ENCODE data around the gene HOTAIR.

HOTAIR gene

DNA sequence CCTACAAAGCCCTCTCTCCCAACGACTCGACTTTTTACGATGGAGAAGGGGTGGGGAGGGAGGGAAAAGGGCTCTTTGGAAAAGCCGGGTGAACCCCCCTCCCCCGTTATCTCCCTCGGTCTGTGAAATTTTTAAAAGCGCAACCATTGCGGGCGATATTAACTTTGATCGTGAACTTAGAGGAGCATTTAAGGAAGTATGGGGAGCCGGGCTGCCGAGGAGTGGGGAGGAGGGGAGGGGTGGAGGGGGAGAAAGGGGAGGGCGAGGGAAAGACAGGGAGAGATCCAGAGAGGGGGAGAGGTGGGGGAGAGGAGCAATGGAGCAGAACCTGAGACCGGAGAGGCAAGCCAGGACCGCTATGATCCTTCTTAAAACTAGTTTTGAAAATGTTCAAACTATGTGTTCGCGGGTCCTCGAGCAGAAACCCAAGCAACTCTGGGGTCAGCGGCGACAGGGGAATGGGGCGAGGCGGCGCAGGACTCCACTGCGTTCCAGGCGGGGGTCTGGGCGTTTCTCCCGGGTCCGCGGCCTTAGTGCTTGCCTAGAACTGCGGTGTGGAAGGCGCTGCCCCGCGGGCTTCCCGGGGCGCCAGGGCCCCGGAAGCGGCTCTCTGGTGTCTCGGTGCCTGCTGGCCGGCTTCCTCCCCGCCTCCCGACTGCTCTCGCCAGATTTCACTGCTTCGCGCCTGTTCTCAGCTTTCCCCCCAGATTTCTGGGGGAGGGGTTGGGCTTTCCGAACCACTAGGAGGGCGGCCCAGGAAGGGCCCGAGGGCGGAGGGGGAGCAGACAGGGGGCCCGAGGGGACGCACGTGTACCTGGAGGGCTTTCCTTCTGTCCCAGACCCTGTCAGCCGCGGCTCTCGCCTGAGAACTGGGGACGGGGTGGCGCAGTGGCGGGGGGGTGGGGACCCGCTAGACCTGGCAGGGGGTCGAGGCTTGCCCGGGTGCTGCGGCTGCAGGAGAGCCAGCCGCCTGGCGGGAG is at the start of gene HOTAIR:
TSS of gene HOTAIR (minus strand) at position 871 of the 980 bp plus-strand sequence.
- DNase-seq (ENCODE audit: low read depth), result peak; percentile 22
- H3K4me3 ChIP-seq (ENCODE audit: low read depth, low read length), result peak within 1 kb of the TSS; percentile 43
- no peak for TF ChIP-seq CTCF (IDR thresholded peaks at IDR 0.05; ENCODE audit: insufficient read depth, low read depth, low read length, missing control alignments)

DNA sequence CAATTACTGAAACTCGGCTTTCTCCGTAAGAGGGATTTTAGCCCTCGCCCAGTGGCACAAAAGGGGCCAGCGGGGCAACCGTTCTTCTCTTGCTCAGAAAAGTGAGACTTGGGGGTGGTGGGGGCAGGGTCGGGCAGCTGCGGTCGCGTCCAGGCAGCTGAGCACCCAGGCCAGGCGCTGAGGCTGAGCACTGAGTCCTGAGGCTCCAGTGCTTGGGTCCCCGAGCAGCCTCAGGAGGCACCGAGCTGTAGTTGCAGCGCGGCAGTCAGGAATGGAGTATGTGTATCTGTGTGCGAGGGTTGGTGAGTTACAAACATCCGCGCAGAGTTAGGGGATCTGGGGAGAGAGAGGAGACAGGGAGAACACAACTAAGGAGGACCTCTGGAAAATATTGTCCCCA is 49.4 kb upstream of the HOTAIR start:
- H3K4me3 ChIP-seq (ENCODE audit: low read depth, low read length), result no peak overlapping the region
- no peak for DNase-seq (ENCODE audit: low read depth)
- TF ChIP-seq CTCF (IDR thresholded peaks at IDR 0.05; ENCODE audit: insufficient read depth, low read depth, low read length, missing control alignments), result no peak

- no peak for TF ChIP-seq CTCF (IDR thresholded peaks at IDR 0.05; ENCODE audit: insufficient read depth, low read depth, low read length, missing control alignments)
- DNase-seq (ENCODE audit: low read depth), result no peak
- no peak overlapping the region for H3K4me3 ChIP-seq (ENCODE audit: low read depth, low read length)
Observed at GRCh38 chr12:54022960-54023884, 48.5 kb upstream of the HOTAIR start.

DNA sequence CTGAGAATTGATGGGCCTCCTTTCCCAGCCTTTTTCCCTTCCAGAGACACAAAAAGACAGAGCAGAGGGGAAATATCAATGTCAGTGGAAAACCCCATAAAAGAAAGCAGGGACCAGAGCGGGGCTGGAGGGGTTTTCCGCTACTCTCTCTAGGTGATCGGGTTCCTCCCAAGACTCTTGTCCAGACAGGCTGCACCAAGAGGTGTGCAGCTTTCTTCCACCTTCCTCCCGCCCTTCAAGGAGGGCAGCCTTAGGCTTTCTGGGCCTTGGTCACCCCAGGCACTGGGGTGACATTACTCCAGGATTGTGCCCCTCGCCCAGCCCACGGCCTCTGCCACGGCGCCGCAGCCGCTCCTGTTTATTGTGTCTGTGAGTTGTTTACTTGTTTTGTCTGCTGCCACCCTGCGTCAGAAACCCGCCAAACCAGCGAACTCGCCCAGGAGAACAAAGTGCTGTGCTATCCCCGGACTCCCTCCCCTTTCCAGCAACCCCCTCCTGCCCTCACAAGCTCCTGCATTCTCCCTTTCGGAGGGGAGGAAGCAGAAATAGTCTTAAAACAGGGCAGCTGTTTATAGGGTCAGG is 46.8 kb upstream of the HOTAIR start:
- DNase-seq (ENCODE audit: low read depth), result peak; percentile 38
- TF ChIP-seq CTCF (IDR thresholded peaks at IDR 0.05; ENCODE audit: insufficient read depth, low read depth, low read length, missing control alignments), result peak; percentile 23
- peak overlapping the region; percentile 4 for H3K4me3 ChIP-seq (ENCODE audit: low read depth, low read length)

DNA sequence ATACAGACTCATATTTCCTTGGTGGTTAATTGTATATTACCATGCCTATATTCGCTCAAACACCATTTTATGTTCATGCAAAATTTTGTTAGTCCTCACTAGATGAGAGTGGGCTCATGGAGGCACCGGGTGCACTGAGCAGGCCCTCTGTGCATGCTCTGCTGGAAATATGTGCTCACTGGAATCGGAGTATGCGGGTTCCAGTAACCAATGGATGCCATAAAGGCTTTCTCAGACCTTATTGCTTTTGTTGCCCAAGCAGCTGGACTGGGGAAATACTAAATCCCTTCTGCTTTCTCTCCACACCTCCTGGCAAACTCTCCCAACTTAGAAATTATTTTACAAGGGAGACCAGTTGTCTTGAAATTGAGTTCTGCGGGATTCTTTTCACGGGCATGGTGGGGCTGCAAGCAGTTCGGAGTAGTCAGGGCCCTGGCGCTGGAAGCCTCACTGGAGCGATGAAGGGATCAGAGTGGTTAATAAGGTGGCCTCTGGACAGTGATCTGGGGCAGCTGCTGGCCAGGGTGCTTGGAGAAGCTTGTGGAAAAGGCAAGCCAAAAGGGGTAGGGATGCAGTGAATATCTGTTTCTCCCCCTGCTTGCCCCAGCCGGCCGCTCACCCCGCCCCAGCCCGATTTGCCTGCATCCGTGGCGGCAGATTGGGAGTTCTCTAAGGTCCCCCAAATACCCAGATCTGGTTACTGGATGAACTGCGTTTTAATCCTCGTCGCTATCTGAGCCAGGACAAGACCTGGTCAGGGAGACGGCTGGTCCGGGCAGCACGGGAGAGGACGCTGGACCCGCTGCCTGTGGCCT is 46.0 kb upstream of the HOTAIR start:
- TF ChIP-seq CTCF (IDR thresholded peaks at IDR 0.05; ENCODE audit: insufficient read depth, low read depth, low read length, missing control alignments), result no peak
- DNase-seq (ENCODE audit: low read depth), result no peak
- no peak overlapping the region for H3K4me3 ChIP-seq (ENCODE audit: low read depth, low read length)

Measured in GM12865 (cell line).